Measurements from ENCODE around the gene ZSCAN10.

DNA sequence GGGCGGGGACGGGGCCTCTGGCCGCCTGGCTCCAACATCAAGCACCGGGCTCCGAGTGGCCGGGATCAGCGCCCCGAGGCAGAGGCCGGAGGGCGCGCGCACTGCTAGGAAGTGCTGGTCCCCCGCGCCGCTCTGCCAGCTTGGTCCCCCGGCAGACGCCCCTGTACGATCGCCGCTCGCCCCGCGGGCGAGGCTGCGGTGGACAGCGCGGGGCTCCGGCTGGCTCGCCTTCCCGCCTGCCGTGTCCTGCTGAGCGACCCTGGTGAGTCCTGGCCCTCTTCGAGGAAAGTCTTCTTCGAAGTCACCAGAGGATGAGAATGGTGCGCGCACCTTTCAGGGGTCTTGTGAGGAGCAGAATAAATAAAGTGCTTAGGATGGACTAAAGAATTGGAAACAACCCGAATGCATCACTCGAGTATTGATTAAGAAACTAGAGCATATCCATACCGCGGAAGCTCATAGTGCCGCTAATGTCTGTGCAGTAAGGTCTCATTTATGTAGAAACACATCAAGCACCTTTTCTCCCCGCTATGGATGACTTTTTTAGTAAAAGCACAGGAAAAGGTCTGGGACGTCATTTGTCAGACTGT is 36.1 kb upstream of the ZSCAN10 start:
- TF ChIP-seq EZH2 (IDR thresholded peaks at IDR 0.05) = no peak
- TF ChIP-seq POLR2AphosphoS5 (IDR thresholded peaks at IDR 0.05; ENCODE audit: borderline replicate concordance, low read depth, low read length) = no peak

Data from SK-N-MC (cell line).